ENCODE measurements around the gene TMEM86A. TPM values are rescaled to one million over a fixed set of nuclear protein-coding genes. Genes with fewer than 3 reads are reported as not detected.

TMEM86A gene
- total RNA-seq, 1 donor from 2014 or later: not detected

DNA sequence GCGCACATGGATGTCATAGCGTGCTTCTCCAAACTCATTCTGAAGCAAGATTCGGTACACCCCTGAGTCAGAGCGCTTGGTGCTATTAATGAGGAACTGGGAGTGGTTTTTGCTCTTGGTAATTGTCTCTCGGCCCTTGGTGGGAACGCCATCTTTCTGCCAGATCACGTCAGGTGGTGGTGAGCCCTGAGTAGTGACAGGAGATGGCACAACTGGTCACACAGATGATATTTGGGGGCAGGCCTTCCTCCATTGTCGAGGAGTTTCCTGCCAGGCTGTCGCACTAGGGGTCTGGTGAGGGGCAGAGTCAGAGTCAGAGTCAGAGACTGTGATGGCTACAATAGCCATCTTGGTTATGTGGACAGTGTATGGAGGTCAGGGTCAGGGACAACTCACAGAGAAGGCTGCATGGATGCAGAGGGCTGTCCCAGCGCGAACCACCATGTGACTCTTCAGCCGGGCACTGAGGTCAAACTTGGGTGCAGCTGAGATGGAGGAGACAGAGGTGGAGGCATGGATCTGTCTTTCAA is 9.3 kb downstream of the TMEM86A start:
- H3K4me1 Mint-ChIP-seq: peaks cover 8% of the 10 kb centered on the region
- no peak overlapping the region for H3K27ac Mint-ChIP-seq
- Histone ChIP-seq H4K20me1 (ENCODE audit: low read depth) (no peaks in the 10 kb centered on the region), H3K4me3 (no peak overlapping the region), H3K27ac (no peak overlapping the region), H3K4me1 (no peaks in the 10 kb centered on the region), H2AFZ (replicated peaks) (no peak overlapping the region), H3K9me3 (ENCODE audit: low read depth) (no peaks in the 10 kb centered on the region), H3K27me3 (peaks cover 49% of the 10 kb centered on the region), H3K36me3 (no peaks in the 10 kb centered on the region), H3K9ac (no peak overlapping the region), H3K4me2 (no peak overlapping the region), H3K79me2 (ENCODE audit: low read depth) (no peaks in the 10 kb centered on the region), H3F3A (ENCODE audit: low read depth) (no peaks in the 10 kb centered on the region)
- H3K36me3 Mint-ChIP-seq: no peaks in the 10 kb centered on the region
- TF ChIP-seq EZH2phosphoT487 (IDR thresholded peaks at IDR 0.05): no peak
- no peak for TF ChIP-seq EZH2 (IDR thresholded peaks at IDR 0.05)
- TF ChIP-seq, protein P1, sequence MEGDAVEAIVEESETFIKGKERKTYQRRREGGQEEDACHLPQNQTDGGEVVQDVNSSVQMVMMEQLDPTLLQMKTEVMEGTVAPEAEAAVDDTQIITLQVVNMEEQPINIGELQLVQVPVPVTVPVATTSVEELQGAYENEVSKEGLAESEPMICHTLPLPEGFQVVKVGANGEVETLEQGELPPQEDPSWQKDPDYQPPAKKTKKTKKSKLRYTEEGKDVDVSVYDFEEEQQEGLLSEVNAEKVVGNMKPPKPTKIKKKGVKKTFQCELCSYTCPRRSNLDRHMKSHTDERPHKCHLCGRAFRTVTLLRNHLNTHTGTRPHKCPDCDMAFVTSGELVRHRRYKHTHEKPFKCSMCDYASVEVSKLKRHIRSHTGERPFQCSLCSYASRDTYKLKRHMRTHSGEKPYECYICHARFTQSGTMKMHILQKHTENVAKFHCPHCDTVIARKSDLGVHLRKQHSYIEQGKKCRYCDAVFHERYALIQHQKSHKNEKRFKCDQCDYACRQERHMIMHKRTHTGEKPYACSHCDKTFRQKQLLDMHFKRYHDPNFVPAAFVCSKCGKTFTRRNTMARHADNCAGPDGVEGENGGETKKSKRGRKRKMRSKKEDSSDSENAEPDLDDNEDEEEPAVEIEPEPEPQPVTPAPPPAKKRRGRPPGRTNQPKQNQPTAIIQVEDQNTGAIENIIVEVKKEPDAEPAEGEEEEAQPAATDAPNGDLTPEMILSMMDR (IDR thresholded peaks at IDR 0.05): no peak
- no peak overlapping the region for H3K4me3 Mint-ChIP-seq
- H3K9me3 Mint-ChIP-seq: no peaks in the 10 kb centered on the region
- no peak for DNase-seq (ENCODE audit: low spot score)
- peaks cover 7% of the 10 kb centered on the region for H3K27me3 Mint-ChIP-seq (ENCODE audit: insufficient read depth, low read depth)

- no peak overlapping the region for H3K4me3 Mint-ChIP-seq
- H3K27me3 Mint-ChIP-seq (ENCODE audit: insufficient read depth, low read depth): peaks cover 7% of the 10 kb centered on the region
- Histone ChIP-seq H3K4me1 (no peaks in the 10 kb centered on the region), H3K79me2 (ENCODE audit: low read depth) (no peaks in the 10 kb centered on the region), H3K27ac (no peak overlapping the region), H3F3A (ENCODE audit: low read depth) (no peaks in the 10 kb centered on the region), H3K27me3 (peaks cover 49% of the 10 kb centered on the region), H3K9me3 (ENCODE audit: low read depth) (no peaks in the 10 kb centered on the region), H2AFZ (replicated peaks) (no peak overlapping the region), H3K4me3 (no peak overlapping the region), H4K20me1 (ENCODE audit: low read depth) (no peaks in the 10 kb centered on the region), H3K9ac (no peak overlapping the region), H3K4me2 (no peak overlapping the region), H3K36me3 (no peaks in the 10 kb centered on the region)
- H3K4me1 Mint-ChIP-seq: peaks cover under 1% of the 10 kb centered on the region
- H3K36me3 Mint-ChIP-seq: no peaks in the 10 kb centered on the region
- TF ChIP-seq, protein P1 (IDR thresholded peaks at IDR 0.05): no peak
- TF ChIP-seq EZH2phosphoT487 (IDR thresholded peaks at IDR 0.05): no peak
- no peak for TF ChIP-seq EZH2 (IDR thresholded peaks at IDR 0.05)
- no peaks in the 10 kb centered on the region for H3K9me3 Mint-ChIP-seq
- no peak for DNase-seq (ENCODE audit: low spot score)
- no peak overlapping the region for H3K27ac Mint-ChIP-seq
Measured at GRCh38 chr11:18709414-18709813, 10.8 kb downstream of the TMEM86A start.

- Mint-ChIP-seq H3K9me3 (no peaks in the 10 kb centered on the region), H3K27me3 (ENCODE audit: insufficient read depth, low read depth) (peaks cover 16% of the 10 kb centered on the region), H3K27ac (no peak overlapping the region), H3K4me3 (no peak overlapping the region), H3K36me3 (no peaks in the 10 kb centered on the region), H3K4me1 (no peaks in the 10 kb centered on the region)
- H3K27me3 ChIP-seq: peaks cover 52% of the 10 kb centered on the region
- H3K9ac ChIP-seq: no peak overlapping the region
- H3K36me3 ChIP-seq: no peaks in the 10 kb centered on the region
- H3F3A ChIP-seq (ENCODE audit: low read depth): no peaks in the 10 kb centered on the region
- TF ChIP-seq EZH2phosphoT487 (IDR thresholded peaks at IDR 0.05): no peak
- no peak for TF ChIP-seq EZH2 (IDR thresholded peaks at IDR 0.05)
- TF ChIP-seq, protein P1 (IDR thresholded peaks at IDR 0.05): no peak
- H3K27ac ChIP-seq: no peak overlapping the region
- H3K79me2 ChIP-seq (ENCODE audit: low read depth): no peaks in the 10 kb centered on the region
- H4K20me1 ChIP-seq (ENCODE audit: low read depth): no peaks in the 10 kb centered on the region
- no peak overlapping the region for H2AFZ ChIP-seq (replicated peaks)
- no peaks in the 10 kb centered on the region for H3K9me3 ChIP-seq (ENCODE audit: low read depth)
- no peaks in the 10 kb centered on the region for H3K4me1 ChIP-seq
- no peak overlapping the region for H3K4me2 ChIP-seq
- H3K4me3 ChIP-seq: no peak overlapping the region
- no peak for DNase-seq (ENCODE audit: low spot score)
Measured at GRCh38 chr11:18710545-18710944, 12.0 kb downstream of the TMEM86A start.
